HCEC 1CT (cell line): ENCODE data around the gene ST3GAL3.

Experiments used
- DNase-seq: peaks from one replicate; pipeline ENCODE4 v3.0.0-alpha.2; 2017

The ST3GAL3 gene

DNA sequence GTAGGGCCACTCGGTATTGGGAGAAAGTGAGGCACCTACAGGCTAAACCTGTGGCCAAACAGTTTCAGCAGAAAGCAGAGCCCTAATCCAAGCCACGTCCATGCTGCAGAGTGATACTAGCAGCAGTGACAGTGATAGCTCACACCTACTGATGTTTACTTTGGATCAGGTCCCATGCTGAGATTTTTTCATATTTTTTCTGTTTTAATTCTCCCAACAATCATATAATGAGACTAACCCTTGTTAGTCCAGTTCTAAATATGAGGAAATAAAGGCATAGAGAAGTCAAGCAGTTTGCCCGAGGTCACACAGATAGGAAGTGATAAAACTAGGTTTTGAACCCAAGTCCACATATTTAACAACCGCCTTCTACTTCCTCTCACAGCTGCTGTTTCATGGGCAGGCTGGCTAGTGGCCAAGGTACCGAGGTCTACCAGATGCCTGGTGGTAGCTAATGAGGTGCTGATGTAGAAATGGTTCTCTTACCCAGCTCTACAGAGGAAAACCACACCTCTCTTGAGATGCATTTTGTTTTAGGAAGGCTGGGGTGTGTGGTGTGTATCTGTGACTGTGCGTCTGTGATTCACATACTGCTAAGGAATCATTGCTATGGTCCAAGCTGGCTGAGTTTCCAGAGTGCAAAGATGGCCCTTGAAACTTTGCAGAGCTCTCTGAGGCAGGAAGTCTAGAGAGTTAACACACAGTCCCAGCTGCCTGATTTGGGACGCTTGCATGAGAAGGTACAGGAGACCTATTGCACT, 146.0 kb downstream of the ST3GAL3 start:
- peak; percentile 55 for DNase-seq

DNA sequence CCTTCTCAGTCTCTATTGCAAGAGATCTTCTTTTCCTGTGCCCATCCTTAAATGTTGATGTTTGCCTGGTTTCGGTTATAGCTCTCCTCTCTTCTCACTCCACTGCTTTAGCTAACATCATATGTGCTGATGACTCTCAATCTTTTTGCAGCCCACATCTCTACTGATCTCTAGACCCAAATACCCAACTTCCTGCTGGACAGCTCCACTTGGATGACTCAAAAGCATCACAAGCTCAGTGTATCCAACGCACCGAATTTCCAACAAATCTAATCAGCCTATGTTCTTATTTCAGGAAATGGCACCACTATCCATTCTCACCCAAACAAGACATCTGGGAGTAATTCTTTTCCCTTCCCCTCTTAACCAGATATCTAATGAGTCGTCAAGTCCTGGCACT, 147.1 kb downstream of the ST3GAL3 start:
- DNase-seq: no peak

DNA sequence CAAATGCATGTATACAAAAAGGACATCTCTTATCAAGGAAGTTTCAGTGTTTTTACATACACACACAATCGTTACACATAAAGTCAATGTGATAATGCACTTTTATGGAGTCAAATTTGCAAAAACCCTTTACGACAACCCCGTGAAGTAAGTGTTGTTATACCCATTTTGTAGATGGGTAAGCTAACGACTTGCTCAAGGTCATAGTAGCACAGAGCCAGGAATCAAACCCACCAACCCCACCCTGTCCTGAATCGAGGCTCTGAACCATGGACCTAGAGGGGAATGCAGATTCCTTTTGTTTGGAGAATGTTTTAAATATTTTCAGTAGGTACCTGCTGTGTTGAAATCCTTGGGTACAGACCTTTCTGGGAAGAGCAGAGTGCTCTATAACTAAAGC, 148.9 kb downstream of the ST3GAL3 start:
- DNase-seq: no peak

DNA sequence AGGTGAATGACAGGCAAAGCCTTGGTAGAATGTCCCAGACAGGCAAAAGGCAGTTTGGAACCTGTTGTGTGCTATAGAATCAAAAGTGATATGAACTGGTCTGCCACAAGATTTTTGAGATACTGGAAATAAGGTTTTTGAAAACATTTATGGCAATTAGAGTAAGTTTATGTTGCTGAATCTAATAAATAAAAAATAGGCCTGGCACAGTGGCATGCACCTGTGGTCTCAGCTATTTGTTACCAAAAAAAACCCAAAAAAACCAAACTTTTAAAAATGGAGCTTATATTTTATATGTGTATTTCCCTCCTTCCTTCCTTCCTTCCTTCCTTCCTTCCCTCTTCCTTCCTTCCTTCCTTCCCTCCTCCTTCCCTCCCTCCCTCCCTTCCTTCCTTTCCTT, 149.8 kb downstream of the ST3GAL3 start:
- no peak for DNase-seq

DNA sequence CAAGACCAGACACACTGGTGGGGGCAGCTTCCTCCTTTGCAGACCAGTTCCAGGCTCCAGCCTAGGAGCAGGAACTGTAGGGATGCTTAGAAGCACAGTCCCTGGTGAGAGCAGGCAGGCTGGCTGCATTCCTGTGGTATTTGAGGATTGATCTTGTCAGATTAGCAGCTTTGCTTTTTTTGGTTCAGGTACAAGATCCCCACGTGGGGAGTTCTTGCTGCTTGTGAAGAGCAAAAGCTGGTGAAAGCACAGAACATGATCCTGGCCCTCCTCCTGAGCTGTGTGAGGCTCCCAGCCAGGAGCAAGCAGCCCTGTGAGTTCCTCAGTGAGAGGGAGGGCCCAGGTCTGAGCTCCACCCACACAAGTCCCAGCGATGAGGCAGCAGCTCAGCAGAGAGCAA, 151.0 kb downstream of the ST3GAL3 start:
- DNase-seq: peak; percentile 87

DNA sequence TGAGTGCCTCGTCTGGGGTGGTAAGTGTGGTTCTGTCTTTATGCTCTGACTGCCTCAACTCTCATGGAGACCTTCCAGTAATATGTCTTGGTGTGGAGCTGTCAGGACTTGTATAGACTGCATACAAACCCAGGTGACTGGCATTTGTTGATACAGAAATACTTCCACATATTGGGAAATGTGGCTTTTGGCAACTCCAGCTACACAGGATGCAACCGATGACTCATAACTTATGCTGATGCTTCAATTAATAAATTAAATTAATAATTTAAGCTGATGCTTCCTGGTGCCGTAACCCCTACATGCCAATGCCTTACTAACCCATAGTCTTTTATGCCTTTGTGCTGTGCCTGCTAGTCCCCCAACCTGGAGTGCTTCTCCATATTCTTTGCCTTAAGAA, 154.0 kb downstream of the ST3GAL3 start:
- DNase-seq: peak; percentile 64

DNA sequence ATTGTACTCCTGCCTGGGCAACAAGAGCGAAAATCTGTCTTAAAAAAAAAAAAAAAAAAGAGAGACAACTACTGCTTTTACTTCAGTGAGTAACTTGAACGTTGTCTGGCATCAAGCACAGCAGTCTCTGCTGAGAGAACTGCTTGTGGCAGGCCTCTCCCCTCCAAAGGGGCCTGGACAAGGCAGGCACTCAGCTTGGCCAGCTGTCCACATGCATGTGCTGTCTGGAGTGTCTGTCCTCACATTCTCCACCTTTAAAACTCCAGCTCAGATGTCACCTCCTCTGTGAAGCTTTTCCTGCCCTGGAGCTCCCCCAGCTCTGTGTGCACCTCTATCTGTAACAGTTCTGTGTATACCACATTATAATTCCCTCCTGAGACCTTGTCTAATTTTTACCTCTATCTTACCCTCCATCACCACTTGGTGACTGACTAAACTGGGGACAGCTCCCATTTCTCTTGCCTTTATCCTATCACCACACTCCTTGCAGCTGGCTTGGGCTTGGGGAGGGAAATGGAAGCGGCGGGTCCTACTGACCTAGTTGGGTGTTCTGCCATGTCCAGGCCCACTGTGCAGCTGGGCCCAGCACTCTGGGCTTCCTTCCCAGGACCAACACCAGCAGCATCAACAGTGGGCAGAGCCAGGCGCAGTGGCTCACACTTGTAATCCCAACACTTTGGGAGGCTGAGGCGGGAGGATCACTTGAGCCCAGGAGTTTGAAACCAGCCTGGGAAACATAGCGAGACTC, 154.8 kb downstream of the ST3GAL3 start:
- no peak for DNase-seq

DNA sequence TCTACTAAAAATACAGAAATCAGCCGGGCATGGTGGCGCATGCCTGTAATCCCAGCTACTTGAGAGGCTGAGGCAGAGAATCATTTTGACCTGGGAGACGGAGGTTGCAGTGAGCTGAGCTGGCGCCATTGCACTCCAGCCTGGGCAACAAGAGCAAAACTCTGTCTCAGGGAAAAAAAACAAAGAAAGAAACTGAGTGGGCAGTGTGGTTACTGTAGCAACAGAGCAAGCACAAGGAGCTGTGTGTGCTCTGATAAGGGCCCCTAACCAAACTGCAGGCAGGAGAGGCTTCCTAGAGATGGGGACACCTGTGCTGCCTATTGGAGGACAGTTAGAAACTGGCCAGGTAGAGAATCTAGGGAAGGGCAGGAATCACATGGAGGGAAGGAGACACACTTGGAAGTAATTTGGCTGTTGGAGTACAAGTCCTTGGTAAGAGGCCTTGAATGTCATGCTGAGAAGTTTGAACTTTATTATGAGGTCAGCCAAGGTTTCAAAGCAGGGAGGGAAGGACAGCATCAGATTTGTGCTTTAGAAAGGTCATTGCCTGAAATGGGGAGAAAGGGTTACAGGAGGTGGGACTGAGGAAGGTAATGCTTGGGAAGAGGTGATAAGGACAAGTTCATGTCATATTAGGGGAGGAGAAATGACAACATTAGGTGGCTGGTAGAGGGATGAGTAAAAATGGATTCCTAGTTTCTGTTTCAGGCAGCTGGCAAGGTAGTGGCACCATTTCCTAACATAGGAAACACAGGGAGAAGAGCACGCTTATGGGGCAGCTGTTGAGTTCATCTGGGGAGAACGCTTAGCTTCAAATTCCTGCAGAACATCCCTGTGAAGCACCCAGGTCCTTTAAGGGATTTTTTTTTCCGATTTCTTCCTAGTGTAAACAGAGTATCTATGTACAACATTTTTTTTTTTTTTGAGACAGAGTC, 157.0 kb downstream of the ST3GAL3 start:
- DNase-seq: no peak

DNA sequence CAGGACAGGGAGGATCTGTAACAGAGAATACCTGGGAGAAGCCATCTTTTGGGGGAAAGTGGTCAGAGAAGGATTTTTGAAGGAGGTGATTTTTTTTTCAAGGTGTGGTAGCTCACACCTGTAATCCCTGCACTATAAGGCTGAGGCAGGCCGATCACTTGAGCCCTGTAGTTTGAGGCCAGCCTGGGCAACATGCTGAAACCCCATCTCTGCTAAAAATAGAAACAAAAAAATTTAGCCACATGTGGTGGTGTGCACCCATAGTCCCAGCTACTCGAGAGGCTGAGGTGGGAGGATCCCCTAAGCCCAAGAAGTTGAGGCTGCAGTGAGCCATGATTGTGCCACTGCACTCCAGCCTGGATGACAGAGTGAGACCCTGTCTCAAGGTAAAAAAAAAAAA, 158.9 kb downstream of the ST3GAL3 start:
- DNase-seq: no peak

DNA sequence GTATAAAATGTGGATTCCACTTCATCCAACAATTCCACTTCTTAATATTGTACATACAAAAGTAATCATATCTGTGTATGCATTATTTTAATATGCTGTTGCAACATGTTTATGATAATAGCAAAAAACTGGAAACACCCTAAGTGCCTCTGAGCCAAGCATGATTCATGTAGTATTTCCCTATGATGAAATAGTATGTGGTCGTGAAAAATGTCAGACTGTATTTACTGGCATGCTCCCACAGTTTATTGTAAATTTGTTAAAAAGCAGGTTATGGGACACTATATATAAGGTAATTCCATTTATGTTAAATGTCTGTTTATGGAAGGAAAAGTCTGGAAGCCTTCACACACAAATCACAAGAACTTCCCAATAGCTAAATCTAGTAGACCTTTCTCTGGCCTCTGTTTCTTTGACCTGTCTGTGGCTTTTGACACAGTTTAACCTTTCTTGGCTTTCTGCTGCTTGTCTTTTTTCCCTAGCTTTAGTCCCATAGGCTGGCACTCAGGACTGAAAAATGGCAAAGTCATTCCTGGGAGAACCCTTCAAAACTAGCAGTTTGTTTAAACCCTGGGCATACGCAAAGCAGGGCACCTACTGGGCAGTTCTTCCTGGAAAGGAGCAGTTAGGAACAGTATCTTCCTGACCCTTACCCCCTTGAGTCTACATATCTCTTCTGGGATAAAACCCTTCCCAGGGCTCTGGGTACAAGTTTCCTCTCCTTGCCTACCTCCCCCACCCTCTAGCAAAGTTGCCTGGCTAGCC, 160.8 kb downstream of the ST3GAL3 start:
- DNase-seq: peak; percentile 79

DNA sequence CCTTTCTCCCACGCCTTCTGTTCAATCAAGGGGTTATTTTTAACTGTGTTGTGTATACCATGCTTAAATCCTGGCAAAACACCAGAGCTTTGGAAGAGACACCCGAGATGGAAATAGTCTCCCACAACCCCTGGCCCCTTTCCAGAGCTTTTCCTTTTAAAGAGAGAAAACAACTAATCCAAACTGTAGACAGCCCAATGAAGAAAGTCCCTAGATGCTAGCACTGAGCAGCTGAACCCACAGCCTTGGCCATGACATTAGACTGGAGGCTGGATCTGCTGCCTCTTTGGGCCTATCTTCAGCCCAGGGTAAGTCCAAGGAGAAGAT, 161.4 kb downstream of the ST3GAL3 start:
- DNase-seq: peak; percentile 43

DNA sequence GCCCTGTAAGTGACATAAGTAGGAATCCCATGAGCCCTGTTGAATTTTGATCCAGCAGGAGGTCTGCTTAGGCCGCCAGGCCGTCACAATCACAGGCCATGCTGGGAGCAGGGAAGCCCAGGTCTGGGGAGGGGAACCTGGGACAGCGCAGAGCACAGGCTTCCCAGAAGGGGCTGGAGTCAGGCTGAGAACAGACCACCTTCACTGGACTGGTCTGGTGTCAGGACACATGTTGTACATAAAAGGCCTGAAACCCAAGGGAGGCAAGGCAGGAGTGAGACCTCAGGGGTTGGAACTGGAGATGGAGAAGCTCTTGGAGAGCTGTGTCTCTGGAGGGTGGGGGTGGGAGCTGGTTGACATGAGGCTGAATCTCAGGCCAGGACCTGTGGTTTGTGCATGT, 163.0 kb downstream of the ST3GAL3 start:
- DNase-seq: no peak

DNA sequence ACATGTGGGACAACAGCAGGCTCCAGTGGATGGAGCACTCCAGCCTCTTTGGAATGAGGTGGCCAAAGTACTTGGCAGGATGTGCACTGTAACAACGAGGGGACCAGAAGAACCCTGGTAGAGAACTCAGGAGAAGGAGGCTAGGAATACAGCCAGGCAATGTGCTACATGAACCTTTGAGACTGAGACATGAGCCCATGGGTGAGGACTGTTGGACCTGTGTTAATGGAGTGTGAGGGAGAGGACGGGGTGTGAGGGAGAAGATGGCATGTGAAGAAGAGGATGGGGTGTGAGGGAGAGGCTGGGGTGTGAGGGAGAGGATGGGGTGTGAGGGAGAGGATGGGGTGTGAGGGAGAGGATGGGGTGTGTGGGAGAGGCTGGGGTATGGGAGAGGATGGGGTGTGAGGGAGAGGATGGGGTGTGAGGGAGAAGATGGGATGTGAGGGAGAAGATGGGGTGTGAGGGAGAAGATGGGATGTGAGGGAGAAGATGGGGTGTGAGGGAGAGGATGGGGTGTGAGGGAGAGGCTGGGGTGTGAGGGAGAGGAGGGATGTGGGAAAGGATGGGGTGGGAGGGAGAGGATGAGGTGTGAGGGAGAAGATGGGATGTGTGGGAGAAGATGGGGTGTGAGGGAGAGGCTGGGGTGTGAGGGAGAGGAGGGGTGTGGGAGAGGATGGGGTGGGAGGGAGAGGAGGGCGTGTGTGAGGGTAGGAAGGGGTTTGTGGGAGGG, 164.0 kb downstream of the ST3GAL3 start:
- no peak for DNase-seq

DNA sequence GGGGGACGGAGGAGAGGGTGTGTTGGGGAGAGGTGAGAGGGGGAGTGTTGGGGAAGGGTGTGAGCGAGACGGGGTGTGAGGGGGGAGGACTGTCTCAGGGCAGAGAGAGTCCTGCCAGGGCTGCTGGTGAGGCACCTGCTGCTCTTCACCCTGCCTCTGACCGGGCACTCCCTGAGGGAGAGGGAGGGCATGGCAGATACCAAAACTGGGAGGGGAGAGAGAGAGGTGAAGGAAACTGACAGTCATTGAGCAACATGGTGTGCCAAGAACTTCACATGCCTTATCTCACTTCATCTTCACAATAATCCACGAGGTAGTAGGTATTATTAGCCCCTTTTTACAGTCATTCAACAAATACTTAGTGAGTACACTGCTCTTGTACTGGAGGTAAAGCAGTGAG, 164.9 kb downstream of the ST3GAL3 start:
- no peak for DNase-seq

DNA sequence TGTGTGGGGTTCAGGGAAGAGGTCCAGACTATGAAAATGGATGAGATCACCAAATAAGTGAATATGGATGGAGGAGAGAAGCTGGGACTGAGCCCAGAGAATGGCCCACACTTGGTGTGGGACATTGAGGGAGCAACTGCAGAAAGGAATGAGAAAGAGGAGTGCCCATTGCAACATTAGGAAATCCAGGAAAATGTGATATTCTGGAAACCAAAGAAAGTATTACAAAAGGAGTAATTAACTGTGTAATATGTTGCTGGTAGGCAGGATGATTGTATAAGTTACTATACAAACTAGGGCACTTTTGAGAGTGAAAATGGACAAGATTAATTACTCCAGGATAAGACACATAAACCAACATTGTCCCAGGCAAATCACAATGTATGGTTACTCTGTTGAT, 166.5 kb downstream of the ST3GAL3 start:
- no peak for DNase-seq

DNA sequence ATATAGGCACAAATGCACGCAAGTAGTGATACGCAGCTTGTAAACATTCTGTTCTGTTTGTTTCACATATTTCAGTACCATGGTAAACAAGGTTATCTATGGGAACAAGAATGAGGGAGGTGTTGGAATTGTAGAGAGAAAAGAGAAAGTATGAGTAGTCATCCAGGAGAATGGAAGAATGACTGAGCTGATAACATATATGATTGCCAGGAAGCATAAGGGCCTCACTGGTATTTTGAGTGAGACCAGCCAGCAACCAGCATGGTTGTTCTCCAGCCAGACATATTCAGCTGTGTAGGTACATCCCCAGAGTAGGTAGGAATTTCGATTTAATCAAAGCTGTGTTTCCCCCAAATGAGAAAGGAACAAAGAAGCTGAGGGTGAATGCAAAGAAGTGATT, 167.4 kb downstream of the ST3GAL3 start:
- no peak for DNase-seq

DNA sequence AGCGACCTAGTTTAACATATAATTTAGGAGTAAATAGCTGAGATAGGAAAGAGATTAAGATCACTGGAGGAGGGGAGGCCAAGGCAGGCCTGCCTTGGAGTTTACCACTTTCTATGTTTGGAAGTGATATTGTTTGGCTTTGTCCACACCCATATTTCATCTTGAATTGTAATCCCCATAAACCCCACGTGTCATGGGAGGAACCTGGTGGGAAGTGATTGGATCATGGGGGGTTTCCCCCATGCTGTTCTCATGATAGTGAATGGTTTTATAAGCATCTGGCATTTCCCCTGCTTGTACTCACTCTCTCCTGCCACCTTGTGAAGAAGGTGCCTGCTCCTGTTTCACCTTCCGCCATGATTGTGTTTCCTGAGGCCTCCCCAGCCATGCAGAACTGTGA, 168.0 kb downstream of the ST3GAL3 start:
- DNase-seq: no peak

DNA sequence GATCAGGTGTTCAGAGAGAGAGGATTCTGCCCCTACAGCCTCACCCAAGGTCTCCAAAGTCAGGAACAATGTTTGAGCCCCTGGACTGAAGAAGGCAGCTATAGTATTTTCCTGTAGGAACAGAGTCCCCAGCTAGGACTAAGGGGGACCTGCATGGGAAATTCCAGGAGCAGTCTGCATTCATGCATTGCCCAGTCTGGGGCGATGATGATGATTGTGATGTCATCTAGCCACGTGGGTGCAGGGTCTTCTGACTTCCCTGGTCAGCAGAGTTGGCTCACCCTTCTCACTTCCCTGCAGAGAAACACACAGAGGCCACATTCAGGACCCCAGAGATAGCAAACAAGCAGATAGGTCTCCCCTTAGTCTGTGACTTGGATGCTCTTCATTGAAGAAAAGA, 169.8 kb downstream of the ST3GAL3 start:
- DNase-seq: no peak

DNA sequence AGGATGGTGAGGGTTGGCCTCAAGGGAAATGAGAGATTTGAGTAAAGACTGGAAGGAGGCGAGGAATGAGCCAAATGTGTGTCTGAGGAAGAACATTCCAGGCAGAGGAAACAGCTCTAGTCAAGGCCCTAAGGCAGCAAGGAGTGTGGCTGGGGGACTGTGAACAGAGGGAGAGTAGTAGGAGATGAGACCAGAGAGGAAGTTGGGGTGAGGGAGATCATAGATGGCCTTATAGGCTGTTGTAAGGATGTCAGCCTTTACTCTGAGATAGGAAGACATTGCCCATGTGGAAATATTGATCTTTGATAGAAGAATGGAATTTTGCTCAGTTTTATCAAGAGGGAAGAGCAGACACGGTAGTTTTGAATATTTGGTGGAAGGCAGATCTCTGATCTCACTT, 171.1 kb downstream of the ST3GAL3 start:
- DNase-seq: no peak

DNA sequence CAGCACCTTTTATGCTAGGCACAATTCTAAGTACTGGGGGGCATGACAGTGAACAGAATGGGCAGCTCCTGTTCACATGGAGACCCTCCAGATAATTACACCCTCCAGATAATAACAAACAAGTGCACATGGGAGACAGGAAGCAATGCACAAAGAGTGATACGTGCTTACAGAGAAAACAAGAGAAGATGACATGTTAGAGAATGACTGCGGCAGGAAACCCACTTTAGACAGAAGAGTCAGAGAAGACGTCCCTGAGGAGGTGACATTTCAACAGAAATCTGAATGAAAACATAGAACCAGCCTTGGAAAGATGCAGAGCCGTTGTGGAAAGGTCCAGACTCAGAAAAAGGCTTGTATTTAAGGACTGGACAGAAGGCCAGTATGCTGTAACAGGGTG, 171.5 kb downstream of the ST3GAL3 start:
- DNase-seq: no peak

DNA sequence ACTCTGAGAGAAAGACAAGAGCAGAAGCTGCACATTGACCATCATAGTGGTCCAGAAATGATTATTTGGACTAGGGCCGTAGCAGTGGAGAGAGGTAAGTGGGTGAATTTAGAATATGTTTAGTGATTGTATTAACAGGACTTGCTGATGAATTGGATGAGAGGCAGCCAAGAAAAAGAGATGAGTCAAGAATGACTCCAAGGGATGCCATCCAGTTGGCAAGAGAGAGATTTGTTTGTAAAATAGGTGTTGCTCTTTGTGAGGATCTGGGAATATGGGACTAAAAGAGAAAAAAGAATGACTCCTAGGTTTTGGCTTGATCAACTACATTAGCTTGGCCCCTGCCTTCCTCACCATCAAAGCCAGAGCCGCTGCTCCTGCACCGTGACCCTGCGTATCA, 172.1 kb downstream of the ST3GAL3 start:
- DNase-seq: peak; percentile 40

DNA sequence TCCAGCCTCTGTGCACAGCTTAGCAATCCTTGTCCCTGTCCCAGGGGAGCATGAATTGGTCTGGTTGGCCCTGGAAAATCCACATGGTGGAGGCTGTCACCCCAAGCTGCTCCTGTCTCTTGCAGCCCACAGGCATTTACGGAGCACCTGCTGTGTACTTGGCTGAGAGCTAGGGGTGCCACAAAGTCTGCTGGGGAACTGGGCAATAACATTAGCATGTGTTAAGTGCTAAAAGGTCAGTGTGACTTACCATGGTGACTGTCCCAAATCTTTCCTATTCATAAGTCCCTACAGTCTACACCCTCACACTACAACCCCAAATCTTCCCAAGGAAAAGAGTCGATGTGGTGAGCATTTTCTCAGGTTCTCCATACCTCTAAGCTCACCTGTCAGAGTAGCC, 172.7 kb downstream of the ST3GAL3 start:
- DNase-seq: no peak
